BJ (cell line): ENCODE data around the gene GMPS. TPM values are rescaled to one million over a fixed set of nuclear protein-coding genes. Genes with fewer than 3 reads are reported as not detected.

ENCODE experiments used
- CTCF ChIA-PET: fragments of 350-600 bp; formaldehyde crosslinking; extraction: SDS; loops from one replicate; lab custom pipeline; 2021; ENCODE audit warnings: antibody characterized with exemption, inconsistent platforms; lab: Yijun Ruan, JAX
- POLR2A ChIA-PET: fragments of 300-600 bp; sonication (Branson Sonifier 250); formaldehyde crosslinking; extraction: SDS; loops from one replicate; lab custom pipeline; 2021; ENCODE audit warnings: antibody characterized with exemption; lab: Charles Lee
- DNase-seq: peaks from one replicate; pipeline ENCODE4 v3.0.0-alpha.2; 2011; ENCODE audit warnings: low read depth
- H3K27me3 ChIP-seq: 2 replicates; pipeline ENCODE4 v1.6.0; 2011; ENCODE audit warnings: low read length; ENCODE audit not compliant: control insufficient read depth, insufficient read depth
- H3K36me3 ChIP-seq: 2 replicates; pipeline ENCODE4 v1.5.1; 2011; ENCODE audit warnings: low read length; ENCODE audit not compliant: control insufficient read depth, insufficient read depth
- H3K4me3 ChIP-seq: 2 replicates; pipeline ENCODE4 v1.5.1; 2011; ENCODE audit warnings: low read depth, mild to moderate bottlenecking, control low read depth, low read length
- CTCF ChIP-seq: IDR thresholded peaks from 2 replicates; pipeline ENCODE4 v1.5.1; 2011; ENCODE audit warnings: low read depth, mild to moderate bottlenecking, control low read depth, inconsistent platforms, low read length, moderate library complexity; ENCODE audit not compliant: insufficient read depth
- polyA plus RNA-seq: library from polyadenylated mRNA; depleted of rRNA; stranded (reverse); fragments of >200 nt; gene quantifications from 2 replicates; pipeline ENCODE4 v1.2.3, GENCODE V29; 2011; rRNA removed

GMPS gene
- polyA plus RNA-seq, 1 experiment, result 13.6 TPM

DNA sequence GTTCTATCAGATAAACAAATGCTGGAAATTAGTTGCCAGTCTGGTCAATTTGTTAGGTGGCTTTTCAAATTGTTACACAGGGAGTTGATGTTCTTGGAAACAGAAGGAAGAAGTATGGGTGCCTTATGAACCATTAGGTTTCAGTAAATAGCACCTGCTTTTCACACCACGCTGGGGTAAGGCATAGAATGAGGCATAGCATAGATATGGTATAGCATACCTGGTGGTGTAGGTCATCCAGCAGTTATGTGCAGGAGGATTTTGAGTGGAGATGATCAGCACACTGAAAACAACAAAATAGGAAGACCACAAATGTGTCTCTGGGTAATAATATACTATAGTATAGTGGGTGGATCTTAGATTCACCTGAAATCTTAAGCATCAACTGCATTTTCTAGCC is 121.4 kb downstream of the GMPS start:
- Histone ChIP-seq H3K4me3 (no peak overlapping the region), H3K27me3 (no peaks in the 10 kb centered on the region), H3K36me3 (no peaks in the 10 kb centered on the region)
- POLR2A ChIA-PET, result no interaction called here
- CTCF ChIA-PET, result no interaction called here
- TF ChIP-seq CTCF, result no peak
- no peak for DNase-seq

Other genes starting within 250 kb of the GMPS start
- gene PLCH1, start 125.6 kb upstream of the GMPS start, polyA plus RNA-seq, result 0.06 and 0.07 TPM in 2 replicates
- 2.0 and 2.3 TPM in 2 replicates for gene C3orf33, start 64.4 kb upstream of the GMPS start, polyA plus RNA-seq
- gene SLC33A1, start 16.2 kb upstream of the GMPS start, polyA plus RNA-seq, result 20.6 and 26.5 TPM in 2 replicates
- not detected in 2 replicates for gene KCNAB1, start 249.9 kb downstream of the GMPS start, polyA plus RNA-seq